Tibial nerve (tissue), 4 donors: ENCODE data around the gene ADGRL3. TPM values are rescaled to one million over a fixed set of nuclear protein-coding genes. Genes with fewer than 3 reads are reported as not detected.
A peak's percentile ranks its signal among the peaks of the same experiment; 100 is the strongest.

Experiments used
- DNase-seq, 2 donors: peaks; one replicate each; pipeline ENCODE4 v3.0.0-alpha.2; 2019; ENCODE audit warnings: low spot score in 2 of 2
- H3K27ac ChIP-seq, 4 donors: fragments of 200-600 bp; sonication (generic) in 3 of 4; one replicate each; pipeline ENCODE4 v1.5.1; 2017 to 2019; ENCODE audit warnings: mild to moderate bottlenecking in 1 of 4
- H3K27me3 ChIP-seq, 2 donors: fragments of 200-600 bp; sonication (generic) in 1 of 2; one replicate each; pipeline versions ENCODE4 v1.5.1 to v1.6.0; 2017 to 2019
- H3K36me3 ChIP-seq, 3 donors: fragments of 200-600 bp; sonication (generic); one replicate each; pipeline ENCODE4 v1.5.1; 2018 to 2019
- H3K4me1 ChIP-seq, 4 donors: fragments of 200-600 bp; sonication (generic) in 3 of 4; one replicate each; pipeline ENCODE4 v1.5.1; 2017 to 2019
- H3K4me3 ChIP-seq, 4 donors: fragments of 200-600 bp; sonication (generic) in 3 of 4; one replicate each; pipeline ENCODE4 v1.5.1; 2017 to 2019; ENCODE audit warnings: mild to moderate bottlenecking in 1 of 4, moderate library complexity in 1 of 4
- H3K9me3 ChIP-seq, 4 donors: fragments of 200-600 bp; sonication (generic) in 3 of 4; one replicate each; pipeline ENCODE4 v1.5.1; 2017 to 2019
- EP300 ChIP-seq, 2 donors: sonication (generic); formaldehyde crosslinking; IDR thresholded peaks; one replicate each; pipeline ENCODE4 v1.6.1; 2017; ENCODE audit warnings: antibody characterized with exemption in 2 of 2, mild to moderate bottlenecking in 1 of 2
- POLR2A ChIP-seq, 2 donors: fragments of 450-650 bp; IDR thresholded peaks; one replicate each; pipeline ENCODE4 v1.6.1; 2017; ENCODE audit warnings: antibody characterized with exemption in 2 of 2, mild to moderate bottlenecking in 2 of 2, moderate library complexity in 2 of 2
- WGBS, 2 donors: methylation state at CpG; one replicate each; pipeline ENCODE4 v1.1.5; 2018; 5-methylcytosine and 5-hydroxymethylcytosine counted together
- total RNA-seq, 4 donors: library from RNA; depleted of rRNA; stranded (reverse); fragments of >200 nt; gene quantifications; one replicate each; pipeline ENCODE4 v1.1.0, GENCODE V29; 2016
- TF ChIP-seq, protein P1 (sequence below), 5 experiments: fragments of 200-600 bp in 3 of 5; fragments of 450-650 bp in 2 of 5; sonication (generic) in 3 of 5; IDR thresholded peaks; one replicate each; pipeline ENCODE4 v1.5.1; 2016 to 2019; ENCODE audit warnings: antibody characterized with exemption in 5 of 5, mild to moderate bottlenecking in 3 of 5, moderate library complexity in 2 of 5

Gene ADGRL3
- total RNA-seq, 4 donors from 2014 or later: 20.1 to 51.3 (median 28.2) TPM

DNA sequence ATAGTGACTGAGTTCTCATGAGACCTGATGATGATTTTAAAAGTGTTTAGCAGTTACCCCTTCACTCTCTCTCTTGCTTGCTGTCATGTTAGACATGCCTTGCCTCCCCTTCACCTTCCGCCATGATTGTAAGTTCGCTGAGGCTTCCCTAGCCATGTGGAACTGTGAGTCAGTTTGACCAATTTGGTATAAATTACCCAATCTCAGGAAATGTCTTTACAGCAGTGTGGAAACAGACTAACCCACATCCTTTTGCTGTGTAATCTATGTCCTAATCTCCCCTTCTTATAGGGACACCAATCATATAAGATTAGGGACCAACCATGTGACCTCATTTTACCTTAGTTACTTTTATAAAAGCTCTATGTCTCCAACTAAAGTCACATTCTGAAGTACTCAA is 677.8 kb downstream of the ADGRL3 start:
- H3K4me1 ChIP-seq: no peaks in the 10 kb centered on the region
- H3K27me3 ChIP-seq: no peaks in the 10 kb centered on the region
- no peak overlapping the region for H3K27ac ChIP-seq
- H3K4me3 ChIP-seq: no peak overlapping the region
- H3K9me3 ChIP-seq: no peaks in the 10 kb centered on the region
- 87 to 95% methylated on average over 2 of the region's 2 CpGs for WGBS, 2 donors
- H3K36me3 ChIP-seq: no peaks in the 10 kb centered on the region
- no peak for TF ChIP-seq POLR2A (IDR thresholded peaks at IDR 0.05)
- TF ChIP-seq EP300 (IDR thresholded peaks at IDR 0.05): no peak
- TF ChIP-seq, protein P1, sequence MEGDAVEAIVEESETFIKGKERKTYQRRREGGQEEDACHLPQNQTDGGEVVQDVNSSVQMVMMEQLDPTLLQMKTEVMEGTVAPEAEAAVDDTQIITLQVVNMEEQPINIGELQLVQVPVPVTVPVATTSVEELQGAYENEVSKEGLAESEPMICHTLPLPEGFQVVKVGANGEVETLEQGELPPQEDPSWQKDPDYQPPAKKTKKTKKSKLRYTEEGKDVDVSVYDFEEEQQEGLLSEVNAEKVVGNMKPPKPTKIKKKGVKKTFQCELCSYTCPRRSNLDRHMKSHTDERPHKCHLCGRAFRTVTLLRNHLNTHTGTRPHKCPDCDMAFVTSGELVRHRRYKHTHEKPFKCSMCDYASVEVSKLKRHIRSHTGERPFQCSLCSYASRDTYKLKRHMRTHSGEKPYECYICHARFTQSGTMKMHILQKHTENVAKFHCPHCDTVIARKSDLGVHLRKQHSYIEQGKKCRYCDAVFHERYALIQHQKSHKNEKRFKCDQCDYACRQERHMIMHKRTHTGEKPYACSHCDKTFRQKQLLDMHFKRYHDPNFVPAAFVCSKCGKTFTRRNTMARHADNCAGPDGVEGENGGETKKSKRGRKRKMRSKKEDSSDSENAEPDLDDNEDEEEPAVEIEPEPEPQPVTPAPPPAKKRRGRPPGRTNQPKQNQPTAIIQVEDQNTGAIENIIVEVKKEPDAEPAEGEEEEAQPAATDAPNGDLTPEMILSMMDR (IDR thresholded peaks at IDR 0.05): no peak
- no peak for DNase-seq

DNA sequence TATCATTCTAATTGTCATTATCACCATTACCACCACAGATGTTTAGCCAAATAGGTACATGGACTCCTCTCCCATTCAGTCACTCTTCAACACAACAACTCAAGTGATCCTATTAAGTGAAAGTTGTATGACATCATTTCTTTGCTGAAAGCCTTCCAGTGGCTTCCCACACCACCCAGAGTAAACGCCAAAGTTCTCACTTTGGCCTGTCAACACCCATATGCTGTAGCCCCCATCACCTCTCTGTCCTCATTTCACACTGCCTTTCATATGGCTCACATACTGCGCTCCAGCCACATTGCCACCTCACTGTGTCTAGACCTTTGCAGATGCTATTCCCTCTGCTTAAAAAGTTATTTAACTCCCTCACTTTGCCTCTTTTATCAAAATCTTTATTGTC is 682.3 kb downstream of the ADGRL3 start:
- H3K4me3 ChIP-seq: no peak overlapping the region
- WGBS, 2 donors: 86 to 95% methylated on average over 2 of the region's 2 CpGs
- no peaks in the 10 kb centered on the region for H3K36me3 ChIP-seq
- no peaks in the 10 kb centered on the region for H3K27me3 ChIP-seq
- H3K27ac ChIP-seq: no peak overlapping the region
- H3K4me1 ChIP-seq: peaks cover 0 to 3% (median 0%) of the 10 kb centered on the region in 4 donors
- no peaks in the 10 kb centered on the region for H3K9me3 ChIP-seq
- no peak for DNase-seq
- no peak for TF ChIP-seq EP300 (IDR thresholded peaks at IDR 0.05)
- no peak for TF ChIP-seq POLR2A (IDR thresholded peaks at IDR 0.05)
- TF ChIP-seq, protein P1 (IDR thresholded peaks at IDR 0.05): no peak

DNA sequence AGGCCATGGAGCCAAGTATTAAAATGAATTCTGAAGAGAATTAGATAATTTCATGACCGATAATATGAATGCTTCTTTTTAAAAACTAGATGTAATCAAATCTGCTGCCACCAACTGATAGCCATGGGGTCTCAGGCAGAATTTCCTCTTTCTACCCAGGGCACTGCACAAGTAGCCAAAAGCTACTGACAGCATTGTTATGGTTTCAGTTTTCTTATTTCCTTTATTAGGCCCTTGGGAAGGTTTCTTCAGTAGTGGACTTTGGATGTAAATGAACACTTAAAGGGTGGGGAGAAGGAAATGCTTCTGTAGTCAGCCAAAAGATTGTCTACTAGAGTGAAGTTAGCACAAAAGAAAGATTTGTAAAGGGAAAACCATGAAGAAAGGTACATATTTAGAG is 686.0 kb downstream of the ADGRL3 start:
- Histone ChIP-seq H3K27ac (no peak overlapping the region), H3K36me3 (no peaks in the 10 kb centered on the region), H3K9me3 (no peaks in the 10 kb centered on the region), H3K4me1 (peaks cover 0 to 3% (median 0%) of the 10 kb centered on the region in 4 donors), H3K4me3 (peak overlapping the region in 1 of 4 donors; percentile 22), H3K27me3 (no peaks in the 10 kb centered on the region)
- 16 to 27% methylated on average over 1 of the region's 1 CpG for WGBS, 2 donors
- DNase-seq: no peak
- no peak for TF ChIP-seq EP300 (IDR thresholded peaks at IDR 0.05)
- TF ChIP-seq, protein P1 (IDR thresholded peaks at IDR 0.05): no peak
- no peak for TF ChIP-seq POLR2A (IDR thresholded peaks at IDR 0.05)

DNA sequence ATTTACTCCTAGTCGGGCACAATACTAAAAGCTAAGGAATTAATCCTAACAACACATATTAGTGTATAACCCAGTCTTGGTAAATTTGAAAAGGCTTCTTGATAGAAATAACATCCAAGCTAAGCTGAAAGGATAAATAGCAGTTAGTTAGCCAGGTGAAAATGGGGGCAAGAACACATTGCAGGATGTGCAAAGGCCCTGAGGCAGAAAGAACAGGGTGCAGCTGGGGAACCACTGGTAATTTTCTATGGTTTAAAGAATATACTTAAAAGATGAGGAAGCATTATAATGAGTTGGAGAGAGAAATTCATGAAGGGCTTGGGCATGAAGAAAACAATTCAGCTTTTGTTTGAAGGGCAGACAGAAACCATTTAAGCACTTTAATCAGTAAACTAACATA is 689.0 kb downstream of the ADGRL3 start:
- H3K4me1 ChIP-seq: peaks cover 0 to 3% (median 0%) of the 10 kb centered on the region in 4 donors
- no peak for TF ChIP-seq POLR2A (IDR thresholded peaks at IDR 0.05)
- TF ChIP-seq EP300 (IDR thresholded peaks at IDR 0.05): no peak
- TF ChIP-seq, protein P1 (IDR thresholded peaks at IDR 0.05): no peak
- no peaks in the 10 kb centered on the region for H3K9me3 ChIP-seq
- H3K4me3 ChIP-seq: no peak overlapping the region
- DNase-seq: no peak
- WGBS, 2 donors: 98 to 100% methylated on average over 1 of the region's 1 CpG
- H3K36me3 ChIP-seq: peaks cover 0 to 5% (median 0%) of the 10 kb centered on the region in 3 donors
- no peaks in the 10 kb centered on the region for H3K27me3 ChIP-seq
- H3K27ac ChIP-seq: no peak overlapping the region

DNA sequence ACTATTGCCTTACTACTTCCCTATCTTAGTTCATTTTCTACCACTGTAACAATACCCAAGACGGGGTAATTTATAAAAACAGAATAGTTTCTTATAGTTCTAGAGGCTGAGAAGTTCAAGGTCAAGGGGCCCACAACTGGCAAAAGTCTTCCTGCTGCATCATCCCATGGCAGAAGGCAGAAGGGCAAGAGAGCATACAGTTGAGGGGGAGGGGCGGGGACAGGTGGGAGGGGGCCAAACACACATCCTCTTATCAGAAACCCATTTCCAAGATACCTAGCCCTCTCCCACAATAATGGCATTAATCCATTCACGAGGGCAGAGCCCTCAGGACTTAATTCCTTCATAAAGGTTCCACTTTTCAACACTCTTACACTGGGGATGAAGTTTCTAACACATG is 690.2 kb downstream of the ADGRL3 start:
- no peak for DNase-seq
- H3K27me3 ChIP-seq: no peaks in the 10 kb centered on the region
- H3K36me3 ChIP-seq: peaks cover 0 to 5% (median 0%) of the 10 kb centered on the region in 3 donors
- no peaks in the 10 kb centered on the region for H3K9me3 ChIP-seq
- TF ChIP-seq POLR2A (IDR thresholded peaks at IDR 0.05) (no peak), EP300 (IDR thresholded peaks at IDR 0.05) (no peak)
- TF ChIP-seq, protein P1 (IDR thresholded peaks at IDR 0.05): no peak
- no peak overlapping the region for H3K4me3 ChIP-seq
- H3K4me1 ChIP-seq: peaks cover 0 to 3% (median 0%) of the 10 kb centered on the region in 4 donors
- 79 to 89% methylated on average over 3 of the region's 3 CpGs for WGBS, 2 donors
- H3K27ac ChIP-seq: no peak overlapping the region
